ENCODE results near the gene PTPN6.

PTPN6 gene

GRCh38 chr12:6964605-6965025 is 13.5 kb downstream of the PTPN6 start:
- no peak for TF ChIP-seq CTCF (conservative IDR thresholded peaks at IDR 0.05)
- no peak for TF ChIP-seq ZFX (IDR thresholded peaks at IDR 0.05)
- peak overlapping the region; percentile 99 for H3K27ac ChIP-seq

- H3K27ac ChIP-seq = peak overlapping the region; percentile 99
- peak; percentile 48; the same call in 1 of the 2 replicates for TF ChIP-seq ZFX (IDR thresholded peaks at IDR 0.05)
- TF ChIP-seq CTCF (conservative IDR thresholded peaks at IDR 0.05) = peak; percentile 96
These were observed 14.0 kb downstream of the PTPN6 start for GRCh38 chr12:6965026-6965661.

- H3K27ac ChIP-seq = peak overlapping the region; percentile 99
- TF ChIP-seq CTCF (conservative IDR thresholded peaks at IDR 0.05) (no peak), ZFX (IDR thresholded peaks at IDR 0.05) (no peak)
These were observed 14.6 kb downstream of the PTPN6 start for GRCh38 chr12:6965714-6966113.

GRCh38 chr12:6966351-6966750 is 15.2 kb downstream of the PTPN6 start:
- H3K27ac ChIP-seq = peak overlapping the region; percentile 96; the same call in 1 of the 2 replicates
- no peak for TF ChIP-seq ZFX (IDR thresholded peaks at IDR 0.05)
- no peak for TF ChIP-seq CTCF (conservative IDR thresholded peaks at IDR 0.05)

GRCh38 chr12:6967651-6968100 is 16.5 kb downstream of the PTPN6 start:
- H3K27ac ChIP-seq = peak overlapping the region; percentile 96
- TF ChIP-seq CTCF (conservative IDR thresholded peaks at IDR 0.05) (no peak), ZFX (IDR thresholded peaks at IDR 0.05) (no peak)

- peak overlapping the region; percentile 96 for H3K27ac ChIP-seq
- TF ChIP-seq CTCF (conservative IDR thresholded peaks at IDR 0.05) (no peak), ZFX (IDR thresholded peaks at IDR 0.05) (no peak)
These were observed 17.3 kb downstream of the PTPN6 start for GRCh38 chr12:6968426-6968825.

GRCh38 chr12:6970096-6970527 is 19.0 kb downstream of the PTPN6 start:
- peak overlapping the region; percentile 96 for H3K27ac ChIP-seq
- TF ChIP-seq CTCF (conservative IDR thresholded peaks at IDR 0.05) (no peak), ZFX (IDR thresholded peaks at IDR 0.05) (peak; percentile 93)

Measured in C4-2B (cell line).